GM12878 (cell line): ENCODE data around the gene EPDR1.

Experiments
- ATF3 ChIP-seq: IDR thresholded peaks from 2 replicates; pipeline ENCODE4 v1.6.1; 2011; ENCODE audit warnings: low read depth, mild to moderate bottlenecking, low read length, moderate library complexity, borderline replicate concordance; ENCODE audit errors: extremely low read depth
- EZH2 ChIP-seq: IDR thresholded peaks from 2 replicates; pipeline ENCODE4 v1.6.1; 2012; ENCODE audit warnings: low read depth, mild to moderate bottlenecking, control low read depth, inconsistent platforms, low read length, borderline replicate concordance; ENCODE audit not compliant: control insufficient read depth
- MXI1 ChIP-seq: fragments of 150-350 bp; IDR thresholded peaks from 2 replicates; pipeline ENCODE4 v1.6.1; 2011; ENCODE audit warnings: low read depth, mild to moderate bottlenecking, inconsistent platforms, low read length, improper control_type of control experiment
- POLR2AphosphoS2 ChIP-seq: IDR thresholded peaks from 2 replicates; pipeline ENCODE4 v1.6.1; 2011; ENCODE audit warnings: low read depth, mild to moderate bottlenecking, low read length, improper control_type of control experiment, moderate library complexity
- SREBF2 ChIP-seq: IDR thresholded peaks from 2 replicates; pipeline ENCODE4 v1.6.1; 2012; ENCODE audit warnings: mild to moderate bottlenecking, low read length
- USF1 ChIP-seq: IDR thresholded peaks from 2 replicates; pipeline ENCODE4 v1.6.1; 2011; ENCODE audit warnings: borderline replicate concordance, low read depth, mild to moderate bottlenecking, moderate library complexity, mixed read lengths, low read length; ENCODE audit not compliant: insufficient read depth; ENCODE audit errors: extremely low read length
- ZBTB11 ChIP-seq: fragments of 450-650 bp; formaldehyde crosslinking; IDR thresholded peaks from 2 replicates; pipeline ENCODE4 v1.5.0; 2022; ENCODE audit warnings: mild to moderate bottlenecking, missing genetic modification characterization
- TF ChIP-seq, protein P1 (sequence below), 3 experiments: IDR thresholded peaks in 2 of 3; conservative IDR thresholded peaks in 1 of 3; 2 replicates each; pipeline ENCODE4 v1.5.1; 2011; ENCODE audit warnings: low read depth in 3 of 3, low read length in 3 of 3, mild to moderate bottlenecking in 3 of 3, control low read depth in 2 of 3, moderate library complexity in 2 of 3, inconsistent platforms in 1 of 3, mixed read lengths in 1 of 3; ENCODE audit not compliant: control insufficient read depth in 2 of 3, insufficient read depth in 1 of 3; ENCODE audit errors: extremely low read depth in 1 of 3

DNA sequence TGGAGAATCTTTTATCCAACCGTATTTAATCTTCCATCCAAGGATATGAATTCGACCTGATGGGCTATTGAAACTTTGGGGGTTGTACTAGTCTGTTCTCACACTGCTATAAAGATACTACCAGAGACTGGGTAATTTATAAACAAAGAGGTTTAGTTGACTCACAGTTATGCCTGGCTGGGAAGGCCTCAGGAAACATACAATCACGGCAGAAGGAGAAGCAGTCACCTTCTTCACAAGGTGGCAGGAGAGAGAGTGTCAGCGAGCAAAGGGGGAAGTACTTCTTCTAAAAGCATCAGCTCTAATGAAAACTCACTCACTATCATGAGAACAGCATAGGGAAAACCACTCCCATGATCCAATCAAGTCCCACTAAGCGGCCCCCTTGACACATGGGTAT lies 43.8 kb downstream of the EPDR1 start:
- TF ChIP-seq, protein P1, sequence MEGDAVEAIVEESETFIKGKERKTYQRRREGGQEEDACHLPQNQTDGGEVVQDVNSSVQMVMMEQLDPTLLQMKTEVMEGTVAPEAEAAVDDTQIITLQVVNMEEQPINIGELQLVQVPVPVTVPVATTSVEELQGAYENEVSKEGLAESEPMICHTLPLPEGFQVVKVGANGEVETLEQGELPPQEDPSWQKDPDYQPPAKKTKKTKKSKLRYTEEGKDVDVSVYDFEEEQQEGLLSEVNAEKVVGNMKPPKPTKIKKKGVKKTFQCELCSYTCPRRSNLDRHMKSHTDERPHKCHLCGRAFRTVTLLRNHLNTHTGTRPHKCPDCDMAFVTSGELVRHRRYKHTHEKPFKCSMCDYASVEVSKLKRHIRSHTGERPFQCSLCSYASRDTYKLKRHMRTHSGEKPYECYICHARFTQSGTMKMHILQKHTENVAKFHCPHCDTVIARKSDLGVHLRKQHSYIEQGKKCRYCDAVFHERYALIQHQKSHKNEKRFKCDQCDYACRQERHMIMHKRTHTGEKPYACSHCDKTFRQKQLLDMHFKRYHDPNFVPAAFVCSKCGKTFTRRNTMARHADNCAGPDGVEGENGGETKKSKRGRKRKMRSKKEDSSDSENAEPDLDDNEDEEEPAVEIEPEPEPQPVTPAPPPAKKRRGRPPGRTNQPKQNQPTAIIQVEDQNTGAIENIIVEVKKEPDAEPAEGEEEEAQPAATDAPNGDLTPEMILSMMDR (IDR thresholded peaks at IDR 0.05 in 2 of 3, conservative IDR thresholded peaks at IDR 0.05 in 1 of 3; ENCODE audit: control insufficient read depth in 2 of 3, extremely low read depth in 1 of 3, insufficient read depth in 1 of 3, low read depth in 3 of 3, low read length in 3 of 3): no peak
- TF ChIP-seq MXI1 (no peak), EZH2 (no peak), ZBTB11 (CRISPR knock-in tag) (no peak), USF1 (no peak), SREBF2 (no peak), ATF3 (no peak), POLR2AphosphoS2 (no peak)
